HepG2 (cell line): ENCODE measurements around the gene C3orf85. TPM values are rescaled to one million over a fixed set of nuclear protein-coding genes. Genes with fewer than 3 reads are reported as not detected.

ENCODE experiments used
- ATAC-seq: fragments of 200-7000 bp; cut with Tn5 transposase; 3 replicates; pipeline ENCODE4 v1.9.1; 2020; ENCODE audit warnings: mild to moderate bottlenecking, moderate library complexity
- Bru-seq: library from RNA; stranded (reverse); fragments of 400-500 nt; gene quantifications from one replicate; lab custom pipeline; 2021; lab: Mats Ljungman, UMichigan
- BruChase-seq, 2 experiments: library from RNA; stranded (reverse); fragments of 400-500 nt; gene quantifications; one replicate each; lab custom pipeline; 2021; lab: Mats Ljungman, UMichigan
- BruUV-seq: library from RNA; stranded (reverse); fragments of 400-500 nt; replicated peaks from 2 replicates; lab custom pipeline; 2021; lab: Mats Ljungman, UMichigan
- CTCF ChIA-PET: fragments of 300-600 bp; formaldehyde crosslinking; extraction: SDS; loops from one replicate; lab custom pipeline; 2021; ENCODE audit warnings: low total read pairs, inconsistent platforms, low intra/inter-chr PET ratio; lab: Yijun Ruan, JAX
- POLR2A ChIA-PET: fragments of 350-600 bp; sonication (Branson Sonifier 250); formaldehyde crosslinking; loops from one replicate; lab custom pipeline; 2020; ENCODE audit warnings: antibody characterized with exemption, inconsistent platforms; lab: Yijun Ruan, JAX
- DNase-seq: peaks from one replicate; pipeline ENCODE4 v3.0.0-alpha.2; 2015; ENCODE audit warnings: low spot score
- FAIRE-seq: peaks from 3 replicates; lab custom pipeline; 2011; peaks lifted over from hg19 to GRCh38; lab: Jason Lieb, UNC
- H2AFZ ChIP-seq: one replicate; pipeline ENCODE4 v1.6.1; 2011; ENCODE audit warnings: low read length, inconsistent platforms
- H3K27ac ChIP-seq: fragments of 300-600 bp; 3 replicates; pipeline ENCODE4 v1.8.0; 2011; ENCODE audit warnings: mixed run types, mild to moderate bottlenecking, mixed read lengths, low read length, inconsistent platforms; ENCODE audit not compliant: insufficient read depth; ENCODE audit errors: extremely low read length
- H3K27me3 ChIP-seq, 2 experiments: fragments of 200-600 bp in 1 of 2; 2 replicates in 1 of 2; 3 replicates in 1 of 2; pipeline versions ENCODE4 v1.6.0 to v1.8.0; 2011; ENCODE audit warnings: low read length in 2 of 2, mild to moderate bottlenecking in 2 of 2, moderate library complexity in 2 of 2, inconsistent platforms in 1 of 2; ENCODE audit not compliant: insufficient read depth in 2 of 2, control insufficient read depth in 1 of 2
- H3K36me3 ChIP-seq, 2 experiments: fragments of 200-600 bp in 1 of 2; replicated peaks in 1 of 2; 2 replicates in 1 of 2; 3 replicates in 1 of 2; pipeline versions ENCODE4 v1.5.1 to v1.8.0; 2011; ENCODE audit warnings: low read length in 2 of 2, inconsistent platforms in 1 of 2; ENCODE audit not compliant: insufficient read depth in 2 of 2, control insufficient read depth in 1 of 2
- H3K4me1 ChIP-seq: 2 replicates; pipeline ENCODE4 v1.5.1; 2012; ENCODE audit warnings: low read length, inconsistent platforms; ENCODE audit not compliant: insufficient read depth
- H3K4me2 ChIP-seq: 2 replicates; pipeline ENCODE4 v1.6.0; 2011; ENCODE audit warnings: low read depth, low read length, inconsistent platforms
- H3K4me3 ChIP-seq, 3 experiments: fragments of 200-600 bp in 1 of 3; sonication (generic), shearing (Covaris generic) in 1 of 3; replicated peaks in 1 of 3; 2 replicates each; pipeline ENCODE4 v1.5.1; 2011 to 2016; ENCODE audit warnings: low read length in 3 of 3, inconsistent platforms in 2 of 3, low read depth in 2 of 3, mild to moderate bottlenecking in 2 of 3, control low read depth in 1 of 3, mixed read lengths in 1 of 3; ENCODE audit not compliant: insufficient read depth in 1 of 3
- H3K79me2 ChIP-seq: one replicate; pipeline ENCODE4 v1.6.1; 2011; ENCODE audit warnings: low read length, inconsistent platforms; ENCODE audit not compliant: insufficient read depth
- H3K9ac ChIP-seq: 2 replicates; pipeline ENCODE4 v1.6.0; 2011; ENCODE audit warnings: mild to moderate bottlenecking, low read depth, low read length, inconsistent platforms; ENCODE audit not compliant: insufficient read depth
- H3K9me3 ChIP-seq: 2 replicates; pipeline ENCODE4 v1.5.1; 2012; ENCODE audit warnings: mild to moderate bottlenecking, low read length
- H4K20me1 ChIP-seq: 2 replicates; pipeline ENCODE4 v1.6.0; 2011; ENCODE audit warnings: inconsistent platforms, mild to moderate bottlenecking, low read length, moderate library complexity; ENCODE audit not compliant: insufficient read depth
- ATF7 ChIP-seq, 2 experiments: fragments of 450-650 bp in 1 of 2; sonication (generic) in 1 of 2; formaldehyde crosslinking in 1 of 2; IDR thresholded peaks; 2 replicates each; pipeline versions ENCODE4 v1.4.0 to v1.6.1; 2016 to 2020; ENCODE audit warnings: antibody characterized with exemption in 1 of 2, mild to moderate bottlenecking in 1 of 2, missing genetic modification reagents in 1 of 2
- ELF1 ChIP-seq: sonication (generic); formaldehyde crosslinking; IDR thresholded peaks from 2 replicates; pipeline ENCODE4 v1.4.0; 2020; ENCODE audit warnings: missing genetic modification reagents
- MEIS2 ChIP-seq: sonication (generic); formaldehyde crosslinking; IDR thresholded peaks from 2 replicates; pipeline ENCODE4 v1.9.0; 2021; ENCODE audit warnings: mild to moderate bottlenecking, missing genetic modification reagents
- NFRKB ChIP-seq: fragments of 450-650 bp; IDR thresholded peaks from 2 replicates; pipeline ENCODE4 v1.6.1; 2017
- NFYC ChIP-seq: IDR thresholded peaks from 2 replicates; pipeline ENCODE4 v1.6.1; 2016; ENCODE audit warnings: missing genetic modification reagents, missing compliant biosample characterization
- THYN1 ChIP-seq: sonication (generic); formaldehyde crosslinking; IDR thresholded peaks from 2 replicates; pipeline ENCODE4 v1.8.1; 2023; ENCODE audit warnings: low read depth, mild to moderate bottlenecking, moderate library complexity, missing genetic modification reagents, borderline replicate concordance
- TSC22D2 ChIP-seq: sonication (generic); formaldehyde crosslinking; IDR thresholded peaks from 2 replicates; pipeline ENCODE4 v1.5.1; 2020; ENCODE audit warnings: missing genetic modification reagents, mild to moderate bottlenecking, borderline replicate concordance
- ZFP36L2 ChIP-seq: sonication (generic); formaldehyde crosslinking; IDR thresholded peaks from 2 replicates; pipeline ENCODE4 v1.4.0; 2020; ENCODE audit warnings: missing genetic modification reagents
- ZNF547 ChIP-seq: sonication (generic); formaldehyde crosslinking; IDR thresholded peaks from 2 replicates; pipeline ENCODE4 v1.5.1; 2020; ENCODE audit warnings: mild to moderate bottlenecking, missing genetic modification reagents
- ZNF605 ChIP-seq: sonication (generic); formaldehyde crosslinking; IDR thresholded peaks from 2 replicates; pipeline ENCODE4 v1.8.0; 2022; ENCODE audit warnings: mild to moderate bottlenecking, missing genetic modification reagents
- ZNF674 ChIP-seq: sonication (generic); formaldehyde crosslinking; IDR thresholded peaks from 2 replicates; pipeline ENCODE4 v1.5.0; 2020; ENCODE audit warnings: low read depth, mild to moderate bottlenecking, missing genetic modification reagents
- ZNF709 ChIP-seq: sonication (generic); formaldehyde crosslinking; IDR thresholded peaks from 2 replicates; pipeline ENCODE4 v1.5.0; 2020; ENCODE audit warnings: mild to moderate bottlenecking, missing genetic modification reagents
- WGBS: methylation state at CpG from one replicate; pipeline ENCODE4 v1.1.6; 2017; ENCODE audit warnings: low lambda C conversion rate; 5-methylcytosine and 5-hydroxymethylcytosine counted together
- in situ Hi-C: cut with HindIII; loops from 2 replicates; pipeline ENCODE4 v1.10.0; 2017; ENCODE audit warnings: low pct_unique_long_range_greater_than_20kb; ENCODE audit not compliant: extremely low pct_ligation_motif_present
- intact Hi-C: fragments of 100-400 bp; cut with micrococcal nuclease; formaldehyde crosslinking; loops from one replicate; pipeline ENCODE4 v1.10.0; 2022; ENCODE audit not compliant: unreplicated experiment
- long read RNA-seq, 2 experiments: library from RNA in 1 of 2; library from polyadenylated mRNA in 1 of 2; stranded (forward) in 1 of 2; unstranded in 1 of 2; transcript quantifications; one replicate each; pipeline ENCODE4 v2.0.0, GENCODE V29; 2019 to 2022
- polyA minus RNA-seq, 3 experiments: library from RNA; depleted of rRNA, polyadenylated mRNA; stranded (reverse); fragments of >200 nt; gene quantifications; 2 replicates each; pipeline ENCODE4 v1.2.3, GENCODE V29; 2011; ENCODE audit warnings: low replicate concordance in 1 of 3
- polyA plus RNA-seq, 8 experiments: library from polyadenylated mRNA; depleted of rRNA in 3 of 8; stranded (reverse) in 7 of 8; unstranded in 1 of 8; fragments of >200 nt; fragmentation: Illumina TruSeq in 4 of 8; extraction: Trizol in 4 of 8; gene quantifications; 2 replicates each; pipeline versions ENCODE4 v1.2.1 to v1.2.3, GENCODE V29; 2011 to 2016; ENCODE audit warnings: low read depth in 4 of 8, missing spikeins in 1 of 8, mixed read lengths in 1 of 8; ENCODE audit not compliant: insufficient read depth in 1 of 8
- total RNA-seq, 5 experiments: library from RNA; depleted of rRNA; stranded (reverse); fragments of >200 nt; fragmentation: Illumina TruSeq; extraction: Trizol; gene quantifications; 2 replicates each; pipeline ENCODE4 v1.2.3, GENCODE V29; 2016; ENCODE audit warnings: low read depth in 1 of 5
- TF ChIP-seq, protein P1 (sequence below): sonication (generic); formaldehyde crosslinking; IDR thresholded peaks from 2 replicates; pipeline ENCODE4 v1.4.0; 2020; ENCODE audit warnings: missing genetic modification reagents, low read depth, mild to moderate bottlenecking, borderline replicate concordance
- TF ChIP-seq, protein P2 (sequence below): sonication (generic); formaldehyde crosslinking; IDR thresholded peaks from 2 replicates; pipeline ENCODE4 v1.4.0; 2020; ENCODE audit warnings: missing genetic modification reagents
- TF ChIP-seq, protein P3 (sequence below): sonication (generic); formaldehyde crosslinking; IDR thresholded peaks from 2 replicates; pipeline ENCODE4 v1.4.0; 2020; ENCODE audit warnings: low read depth, missing genetic modification reagents

The C3orf85 gene, protein sequence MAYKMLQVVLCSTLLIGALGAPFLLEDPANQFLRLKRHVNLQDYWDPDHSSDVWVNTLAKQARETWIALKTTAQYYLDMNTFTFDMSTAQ
- total RNA-seq (2016; rRNA removed; fragmentation: Illumina TruSeq; extraction: Trizol) (not detected in 2 replicates), polyA plus RNA-seq (2011; rRNA removed) (not detected in 2 replicates), polyA minus RNA-seq (2011; rRNA and poly(A)+ RNA removed; ENCODE audit: low replicate concordance) (not detected in 2 replicates), Bru-seq, nascent RNA (not detected), BruChase-seq, experiment 1, labeled RNA remaining after a 6-hour chase (not detected), BruChase-seq, experiment 2, labeled RNA remaining after a 2-hour chase (not detected)
- total RNA-seq (2016; cell fraction: cytosol; rRNA removed; fragmentation: Illumina TruSeq; extraction: Trizol; ENCODE audit: low read depth), result not detected in 2 replicates
- not detected in 2 replicates for total RNA-seq (2016; cell fraction: insoluble cytoplasmic fraction; rRNA removed; fragmentation: Illumina TruSeq; extraction: Trizol)
- not detected in 2 replicates for total RNA-seq (2016; cell fraction: membrane; rRNA removed; fragmentation: Illumina TruSeq; extraction: Trizol)
- not detected in 2 replicates for total RNA-seq (2016; cell fraction: nucleus; rRNA removed; fragmentation: Illumina TruSeq; extraction: Trizol)
- not detected in 2 replicates for polyA plus RNA-seq (2011; cell fraction: cytosol; rRNA removed)
- polyA plus RNA-seq (2011; cell fraction: nucleus; rRNA removed), result not detected in 2 replicates
- polyA plus RNA-seq (2012), result not detected in 2 replicates
- not detected in 2 replicates for polyA plus RNA-seq (2016; cell fraction: cytosol; fragmentation: Illumina TruSeq; extraction: Trizol; ENCODE audit: low read depth)
- polyA plus RNA-seq (2016; cell fraction: insoluble cytoplasmic fraction; fragmentation: Illumina TruSeq; extraction: Trizol; ENCODE audit: low read depth), result not detected in 2 replicates
- not detected in 2 replicates for polyA plus RNA-seq (2016; cell fraction: membrane; fragmentation: Illumina TruSeq; extraction: Trizol; ENCODE audit: low read depth)
- polyA plus RNA-seq (2016; cell fraction: nucleus; fragmentation: Illumina TruSeq; extraction: Trizol; ENCODE audit: insufficient read depth, low read depth), result not detected in 2 replicates
- not detected in 2 replicates for polyA minus RNA-seq (2011; cell fraction: cytosol; rRNA and poly(A)+ RNA removed)
- not detected in 2 replicates for polyA minus RNA-seq (2011; cell fraction: nucleus; rRNA and poly(A)+ RNA removed)
- long read RNA-seq, experiment 1, result 0 reads
- long read RNA-seq, experiment 2, result 0 reads

DNA sequence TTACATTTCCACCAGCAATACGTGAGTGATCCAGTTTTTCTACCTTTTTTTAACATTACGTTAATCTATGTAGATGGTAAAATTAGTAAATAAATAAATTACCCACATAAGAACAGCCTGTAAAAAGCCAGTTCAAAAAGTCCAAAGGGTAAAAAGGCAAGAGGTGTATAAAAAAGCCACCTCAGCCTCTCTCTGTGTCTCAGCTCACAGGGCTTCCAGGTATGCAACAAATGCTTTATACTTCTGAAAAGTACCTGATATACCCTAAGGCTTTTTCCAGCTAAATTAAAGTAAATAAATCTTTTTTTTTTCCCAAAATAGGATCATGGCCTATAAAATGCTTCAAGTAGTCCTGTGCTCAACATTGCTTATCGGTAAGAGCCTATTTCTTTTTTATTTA is at the start of gene C3orf85:
C3orf85 (plus strand) TSS at position 197 of the 400 bp plus-strand sequence; CDS start at position 326, 129 bp downstream.
- H3K79me2 ChIP-seq, result no peaks in the 10 kb centered on the region
- H3K27me3 ChIP-seq, result no peaks in the 10 kb centered on the region
- TF ChIP-seq, protein P1, sequence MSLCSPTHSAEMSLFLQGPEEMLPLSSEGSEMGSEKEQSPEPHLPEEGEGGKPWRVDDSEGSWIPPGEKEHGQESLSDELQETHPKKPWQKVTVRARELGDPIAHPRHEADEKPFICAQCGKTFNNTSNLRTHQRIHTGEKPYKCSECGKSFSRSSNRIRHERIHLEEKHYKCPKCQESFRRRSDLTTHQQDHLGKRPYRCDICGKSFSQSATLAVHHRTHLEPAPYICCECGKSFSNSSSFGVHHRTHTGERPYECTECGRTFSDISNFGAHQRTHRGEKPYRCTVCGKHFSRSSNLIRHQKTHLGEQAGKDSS, result no peak
- TF ChIP-seq ZFP36L2 (CRISPR knock-in tag) (no peak), ZNF605 (no peak), ZNF547 (CRISPR knock-in tag) (no peak), THYN1 (CRISPR knock-in tag) (no peak), NFRKB (no peak), ZNF674 (CRISPR knock-in tag) (no peak), TSC22D2 (no peak), NFYC (no peak), ATF7 (IDR thresholded peaks at IDR 0.05) (no peak), ATF7 (CRISPR knock-in tag; IDR thresholded peaks at IDR 0.05) (no peak), ZNF709 (CRISPR knock-in tag) (no peak), MEIS2 (CRISPR knock-in tag) (no peak), ELF1 (CRISPR knock-in tag) (no peak)
- TF ChIP-seq, protein P2, sequence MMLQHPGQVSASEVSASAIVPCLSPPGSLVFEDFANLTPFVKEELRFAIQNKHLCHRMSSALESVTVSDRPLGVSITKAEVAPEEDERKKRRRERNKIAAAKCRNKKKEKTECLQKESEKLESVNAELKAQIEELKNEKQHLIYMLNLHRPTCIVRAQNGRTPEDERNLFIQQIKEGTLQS (CRISPR knock-in tag), result no peak
- TF ChIP-seq, protein P3, sequence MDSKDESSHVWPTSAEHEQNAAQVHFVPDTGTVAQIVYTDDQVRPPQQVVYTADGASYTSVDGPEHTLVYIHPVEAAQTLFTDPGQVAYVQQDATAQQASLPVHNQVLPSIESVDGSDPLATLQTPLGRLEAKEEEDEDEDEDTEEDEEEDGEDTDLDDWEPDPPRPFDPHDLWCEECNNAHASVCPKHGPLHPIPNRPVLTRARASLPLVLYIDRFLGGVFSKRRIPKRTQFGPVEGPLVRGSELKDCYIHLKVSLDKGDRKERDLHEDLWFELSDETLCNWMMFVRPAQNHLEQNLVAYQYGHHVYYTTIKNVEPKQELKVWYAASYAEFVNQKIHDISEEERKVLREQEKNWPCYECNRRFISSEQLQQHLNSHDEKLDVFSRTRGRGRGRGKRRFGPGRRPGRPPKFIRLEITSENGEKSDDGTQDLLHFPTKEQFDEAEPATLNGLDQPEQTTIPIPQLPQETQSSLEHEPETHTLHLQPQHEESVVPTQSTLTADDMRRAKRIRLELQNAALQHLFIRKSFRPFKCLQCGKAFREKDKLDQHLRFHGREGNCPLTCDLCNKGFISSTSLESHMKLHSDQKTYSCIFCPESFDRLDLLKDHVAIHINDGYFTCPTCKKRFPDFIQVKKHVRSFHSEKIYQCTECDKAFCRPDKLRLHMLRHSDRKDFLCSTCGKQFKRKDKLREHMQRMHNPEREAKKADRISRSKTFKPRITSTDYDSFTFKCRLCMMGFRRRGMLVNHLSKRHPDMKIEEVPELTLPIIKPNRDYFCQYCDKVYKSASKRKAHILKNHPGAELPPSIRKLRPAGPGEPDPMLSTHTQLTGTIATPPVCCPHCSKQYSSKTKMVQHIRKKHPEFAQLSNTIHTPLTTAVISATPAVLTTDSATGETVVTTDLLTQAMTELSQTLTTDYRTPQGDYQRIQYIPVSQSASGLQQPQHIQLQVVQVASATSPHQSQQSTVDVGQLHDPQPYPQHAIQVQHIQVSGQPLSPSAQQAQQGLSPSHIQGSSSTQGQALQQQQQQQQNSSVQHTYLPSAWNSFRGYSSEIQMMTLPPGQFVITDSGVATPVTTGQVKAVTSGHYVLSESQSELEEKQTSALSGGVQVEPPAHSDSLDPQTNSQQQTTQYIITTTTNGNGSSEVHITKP (CRISPR knock-in tag), result no peak
- H4K20me1 ChIP-seq, result no peaks in the 10 kb centered on the region
- H3K4me2 ChIP-seq, result no peak within 1 kb of the TSS
- H2AFZ ChIP-seq, result no peak within 1 kb of the TSS
- intact Hi-C loops (no loop called here), in situ Hi-C loops (no loop called here)
- H3K9me3 ChIP-seq, result no peaks in the 10 kb centered on the region
- BruUV-seq, result no TSS peak
- no peak within 1 kb of the TSS for H3K27ac ChIP-seq
- DNase-seq (no peak), ATAC-seq (no peak), FAIRE-seq (no peak)
- 12% methylated on average over 3 of the region's 3 CpGs for WGBS
- no peaks in the 10 kb centered on the region for H3K36me3 ChIP-seq
- no peak within 1 kb of the TSS for H3K9ac ChIP-seq
- H3K4me3 ChIP-seq, result no peak within 1 kb of the TSS
- H3K4me1 ChIP-seq, result peaks cover 7% of the 10 kb centered on the region; the same call in 1 of the 2 replicates
- ChIA-PET CTCF (no interaction called here), POLR2A (no interaction called here)
